HEK293 (cell line): Measurements from ENCODE around the gene CLEC2L.

Source experiments
- CTCF ChIA-PET: fragments of 350-600 bp; formaldehyde crosslinking; extraction: SDS; loops from one replicate; lab custom pipeline; 2021; ENCODE audit warnings: antibody characterized with exemption; lab: Yijun Ruan, JAX
- POLR2A ChIA-PET: fragments of 300-600 bp; formaldehyde crosslinking; extraction: SDS; loops from one replicate; lab custom pipeline; 2020; ENCODE audit warnings: antibody characterized with exemption, inconsistent platforms; lab: Yijun Ruan, JAX
- H3K27ac ChIP-seq: fragments of 200-500 bp; sonication (Bioruptor generic); 2 replicates; pipeline ENCODE4 v1.5.1; 2014; ENCODE audit warnings: low read depth, low read length, control low read depth, inconsistent platforms; ENCODE audit errors: extremely low read depth
- H3K36me3 ChIP-seq, 2 experiments: fragments of 200-500 bp in 1 of 2; sonication (Bioruptor generic) in 1 of 2; 1 replicate in 1 of 2; 2 replicates in 1 of 2; pipeline ENCODE4 v1.5.1; 2014 to 2017; ENCODE audit warnings: inconsistent platforms in 2 of 2, low read length in 2 of 2; ENCODE audit not compliant: control insufficient read depth in 2 of 2, insufficient read depth in 1 of 2
- H3K4me1 ChIP-seq: fragments of 200-500 bp; sonication (Bioruptor generic); 2 replicates; pipeline ENCODE4 v1.5.1; 2014; ENCODE audit warnings: mild to moderate bottlenecking, low read length, inconsistent platforms; ENCODE audit not compliant: control insufficient read depth, insufficient read depth
- H3K4me3 ChIP-seq: 2 replicates; pipeline ENCODE4 v1.5.1; 2011; ENCODE audit warnings: low read depth, mild to moderate bottlenecking, control low read depth, low read length, moderate library complexity
- H3K9me3 ChIP-seq: fragments of 200-500 bp; sonication (Bioruptor generic); 2 replicates; pipeline ENCODE4 v1.5.1; 2014; ENCODE audit warnings: low read depth, low read length, inconsistent platforms; ENCODE audit not compliant: control insufficient read depth, insufficient read depth
- HOXC10 ChIP-seq: sonication (generic); formaldehyde crosslinking; IDR thresholded peaks from 2 replicates; pipeline ENCODE4 v1.8.1; 2023; ENCODE audit warnings: mild to moderate bottlenecking, missing genetic modification reagents
- IKZF3 ChIP-seq: fragments of 450-650 bp; IDR thresholded peaks from 2 replicates; pipeline ENCODE4 v1.5.0; 2018; ENCODE audit warnings: missing biosample characterization, mild to moderate bottlenecking, missing genetic modification characterization, moderate library complexity
- KLF1 ChIP-seq: fragments of 450-650 bp; formaldehyde crosslinking; IDR thresholded peaks from 2 replicates; pipeline ENCODE4 v1.5.1; 2016; ENCODE audit warnings: missing biosample characterization, missing genetic modification characterization
- REST ChIP-seq: fragments of 450-650 bp; formaldehyde crosslinking; IDR thresholded peaks from 2 replicates; pipeline ENCODE4 v1.5.1; 2016; ENCODE audit warnings: missing biosample characterization, missing genetic modification characterization
- SP2 ChIP-seq: fragments of 450-650 bp; formaldehyde crosslinking; IDR thresholded peaks from 2 replicates; pipeline ENCODE4 v1.5.1; 2016; ENCODE audit warnings: missing biosample characterization, missing genetic modification characterization
- ZNF121 ChIP-seq: fragments of 450-650 bp; formaldehyde crosslinking; IDR thresholded peaks from 2 replicates; pipeline ENCODE4 v1.5.1; 2016; ENCODE audit warnings: missing biosample characterization, missing genetic modification characterization
- ZNF169 ChIP-seq: fragments of 450-650 bp; formaldehyde crosslinking; IDR thresholded peaks from 2 replicates; pipeline ENCODE4 v1.5.1; 2016; ENCODE audit warnings: missing biosample characterization, missing genetic modification characterization
- ZNF174 ChIP-seq: fragments of 450-650 bp; formaldehyde crosslinking; IDR thresholded peaks from 2 replicates; pipeline ENCODE4 v1.5.0; 2017; ENCODE audit warnings: missing biosample characterization, mild to moderate bottlenecking, missing genetic modification characterization
- ZNF211 ChIP-seq: fragments of 450-650 bp; formaldehyde crosslinking; IDR thresholded peaks from 2 replicates; pipeline ENCODE4 v1.5.1; 2016; ENCODE audit warnings: low read depth, missing biosample characterization, missing genetic modification characterization
- ZNF239 ChIP-seq: fragments of 450-650 bp; formaldehyde crosslinking; IDR thresholded peaks from 2 replicates; pipeline ENCODE4 v1.5.1; 2016; ENCODE audit warnings: missing biosample characterization, missing genetic modification characterization
- ZNF280D ChIP-seq: fragments of 450-650 bp; formaldehyde crosslinking; IDR thresholded peaks from 2 replicates; pipeline ENCODE4 v1.5.1; 2016; ENCODE audit warnings: missing biosample characterization, missing genetic modification characterization
- ZNF521 ChIP-seq: fragments of 450-650 bp; formaldehyde crosslinking; IDR thresholded peaks from 2 replicates; pipeline ENCODE4 v1.5.1; 2017; ENCODE audit warnings: missing biosample characterization, mild to moderate bottlenecking, missing genetic modification characterization
- ZNF529 ChIP-seq: fragments of 450-650 bp; formaldehyde crosslinking; IDR thresholded peaks from 2 replicates; pipeline ENCODE4 v1.5.1; 2017; ENCODE audit warnings: missing genetic modification characterization, missing biosample characterization; ENCODE audit not compliant: insufficient replicate concordance
- ZNF621 ChIP-seq: fragments of 450-650 bp; formaldehyde crosslinking; IDR thresholded peaks from 2 replicates; pipeline ENCODE4 v1.5.1; 2017; ENCODE audit warnings: missing biosample characterization, missing genetic modification characterization
- ZNF768 ChIP-seq: fragments of 450-650 bp; formaldehyde crosslinking; IDR thresholded peaks from 2 replicates; pipeline ENCODE4 v1.5.1; 2018; ENCODE audit warnings: missing biosample characterization, mild to moderate bottlenecking, missing genetic modification characterization
- TF ChIP-seq, protein P1 (sequence below): fragments of 450-650 bp; formaldehyde crosslinking; IDR thresholded peaks from 2 replicates; pipeline ENCODE4 v1.5.1; 2016; ENCODE audit warnings: missing biosample characterization, missing genetic modification characterization
- TF ChIP-seq, protein P2 (sequence below): fragments of 450-650 bp; formaldehyde crosslinking; IDR thresholded peaks from 2 replicates; pipeline ENCODE4 v1.5.1; 2016; ENCODE audit warnings: missing biosample characterization, missing genetic modification characterization
- TF ChIP-seq, protein P3 (sequence below): sonication (generic); formaldehyde crosslinking; IDR thresholded peaks from 2 replicates; pipeline ENCODE4 v1.8.1; 2022; ENCODE audit warnings: mild to moderate bottlenecking, moderate library complexity, missing genetic modification reagents
- TF ChIP-seq, protein P4 (sequence below): fragments of 450-650 bp; formaldehyde crosslinking; IDR thresholded peaks from 2 replicates; pipeline ENCODE4 v1.5.1; 2016; ENCODE audit warnings: missing biosample characterization, missing genetic modification characterization

Gene CLEC2L

GRCh38 chr7:139536152-139536551 is 12.7 kb downstream of the CLEC2L start:
- H3K4me3 ChIP-seq = no peak overlapping the region
- no peaks in the 10 kb centered on the region for H3K9me3 ChIP-seq
- POLR2A ChIA-PET = no interaction called here
- no peak overlapping the region for H3K27ac ChIP-seq
- H3K36me3 ChIP-seq = no peaks in the 10 kb centered on the region
- CTCF ChIA-PET = no interaction called here
- no peaks in the 10 kb centered on the region for H3K4me1 ChIP-seq
- TF ChIP-seq ZNF239 (no peak), REST (no peak), ZNF529 (tag by site-specific recombination) (no peak), IKZF3 (tag by site-specific recombination) (no peak), ZNF169 (tag by site-specific recombination) (no peak), ZNF621 (no peak), ZNF521 (tag by site-specific recombination) (no peak), ZNF768 (tag by site-specific recombination) (no peak), ZNF174 (tag by site-specific recombination) (no peak)
- TF ChIP-seq, protein P1, sequence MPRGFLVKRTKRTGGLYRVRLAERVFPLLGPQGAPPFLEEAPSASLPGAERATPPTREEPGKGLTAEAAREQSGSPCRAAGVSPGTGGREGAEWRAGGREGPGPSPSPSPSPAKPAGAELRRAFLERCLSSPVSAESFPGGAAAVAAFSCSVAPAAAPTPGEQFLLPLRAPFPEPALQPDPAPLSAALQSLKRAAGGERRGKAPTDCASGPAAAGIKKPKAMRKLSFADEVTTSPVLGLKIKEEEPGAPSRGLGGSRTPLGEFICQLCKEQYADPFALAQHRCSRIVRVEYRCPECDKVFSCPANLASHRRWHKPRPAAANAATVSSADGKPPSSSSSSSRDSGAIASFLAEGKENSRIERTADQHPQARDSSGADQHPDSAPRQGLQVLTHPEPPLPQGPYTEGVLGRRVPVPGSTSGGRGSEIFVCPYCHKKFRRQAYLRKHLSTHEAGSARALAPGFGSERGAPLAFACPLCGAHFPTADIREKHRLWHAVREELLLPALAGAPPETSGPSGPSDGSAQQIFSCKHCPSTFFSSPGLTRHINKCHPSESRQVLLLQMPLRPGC = no peak
- TF ChIP-seq, protein P2, sequence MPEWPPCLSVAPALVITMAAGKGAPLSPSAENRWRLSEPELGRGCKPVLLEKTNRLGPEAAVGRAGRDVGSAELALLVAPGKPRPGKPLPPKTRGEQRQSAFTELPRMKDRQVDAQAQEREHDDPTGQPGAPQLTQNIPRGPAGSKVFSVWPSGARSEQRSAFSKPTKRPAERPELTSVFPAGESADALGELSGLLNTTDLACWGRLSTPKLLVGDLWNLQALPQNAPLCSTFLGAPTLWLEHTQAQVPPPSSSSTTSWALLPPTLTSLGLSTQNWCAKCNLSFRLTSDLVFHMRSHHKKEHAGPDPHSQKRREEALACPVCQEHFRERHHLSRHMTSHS = no peak
- TF ChIP-seq, protein P3, sequence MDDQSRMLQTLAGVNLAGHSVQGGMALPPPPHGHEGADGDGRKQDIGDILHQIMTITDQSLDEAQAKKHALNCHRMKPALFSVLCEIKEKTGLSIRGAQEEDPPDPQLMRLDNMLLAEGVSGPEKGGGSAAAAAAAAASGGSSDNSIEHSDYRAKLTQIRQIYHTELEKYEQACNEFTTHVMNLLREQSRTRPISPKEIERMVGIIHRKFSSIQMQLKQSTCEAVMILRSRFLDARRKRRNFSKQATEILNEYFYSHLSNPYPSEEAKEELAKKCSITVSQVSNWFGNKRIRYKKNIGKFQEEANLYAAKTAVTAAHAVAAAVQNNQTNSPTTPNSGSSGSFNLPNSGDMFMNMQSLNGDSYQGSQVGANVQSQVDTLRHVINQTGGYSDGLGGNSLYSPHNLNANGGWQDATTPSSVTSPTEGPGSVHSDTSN (CRISPR knock-in tag) = no peak

DNA sequence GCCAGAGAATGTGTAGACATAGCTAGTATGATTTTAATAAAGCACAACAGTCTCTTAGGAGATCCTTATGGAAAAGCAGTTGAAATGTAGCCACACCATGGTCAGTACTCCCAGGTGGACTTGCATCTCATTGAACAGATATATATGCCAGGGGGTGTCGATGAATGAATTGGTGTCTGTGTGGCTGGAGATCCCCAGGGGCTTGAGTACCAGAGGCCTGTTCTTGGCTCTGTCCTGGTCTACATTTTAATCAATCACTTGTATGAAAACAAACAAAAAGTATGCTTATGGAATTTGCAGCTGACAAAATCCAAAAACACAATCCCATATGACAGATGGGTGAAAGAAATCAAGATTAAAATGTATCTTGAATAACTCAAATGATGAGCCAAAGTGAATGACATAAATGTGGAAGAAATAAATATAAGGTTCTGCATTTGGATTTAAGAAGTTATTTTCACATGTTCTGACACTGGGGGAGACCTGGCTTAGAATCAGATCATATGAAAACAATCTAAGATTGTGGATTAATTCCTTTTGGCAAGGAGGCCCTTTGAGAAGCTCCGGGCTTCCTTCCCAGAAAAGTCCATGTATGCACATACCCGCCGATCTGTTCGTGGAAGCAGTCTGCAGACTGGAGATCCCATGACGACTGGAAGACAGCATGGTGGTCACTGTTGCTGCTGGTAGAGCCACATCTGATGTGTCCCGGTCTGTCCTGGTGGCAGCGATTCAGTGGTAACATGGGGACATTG is 15.6 kb downstream of the CLEC2L start:
- H3K9me3 ChIP-seq = no peaks in the 10 kb centered on the region
- H3K36me3 ChIP-seq = no peaks in the 10 kb centered on the region
- TF ChIP-seq ZNF280D = no peak
- TF ChIP-seq SP2 (tag by site-specific recombination) = no peak
- no peak for TF ChIP-seq ZNF211 (tag by site-specific recombination)
- no peak for TF ChIP-seq KLF1
- TF ChIP-seq, protein P4, sequence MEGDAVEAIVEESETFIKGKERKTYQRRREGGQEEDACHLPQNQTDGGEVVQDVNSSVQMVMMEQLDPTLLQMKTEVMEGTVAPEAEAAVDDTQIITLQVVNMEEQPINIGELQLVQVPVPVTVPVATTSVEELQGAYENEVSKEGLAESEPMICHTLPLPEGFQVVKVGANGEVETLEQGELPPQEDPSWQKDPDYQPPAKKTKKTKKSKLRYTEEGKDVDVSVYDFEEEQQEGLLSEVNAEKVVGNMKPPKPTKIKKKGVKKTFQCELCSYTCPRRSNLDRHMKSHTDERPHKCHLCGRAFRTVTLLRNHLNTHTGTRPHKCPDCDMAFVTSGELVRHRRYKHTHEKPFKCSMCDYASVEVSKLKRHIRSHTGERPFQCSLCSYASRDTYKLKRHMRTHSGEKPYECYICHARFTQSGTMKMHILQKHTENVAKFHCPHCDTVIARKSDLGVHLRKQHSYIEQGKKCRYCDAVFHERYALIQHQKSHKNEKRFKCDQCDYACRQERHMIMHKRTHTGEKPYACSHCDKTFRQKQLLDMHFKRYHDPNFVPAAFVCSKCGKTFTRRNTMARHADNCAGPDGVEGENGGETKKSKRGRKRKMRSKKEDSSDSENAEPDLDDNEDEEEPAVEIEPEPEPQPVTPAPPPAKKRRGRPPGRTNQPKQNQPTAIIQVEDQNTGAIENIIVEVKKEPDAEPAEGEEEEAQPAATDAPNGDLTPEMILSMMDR (tag by site-specific recombination) = no peak
- TF ChIP-seq ZNF121 (tag by site-specific recombination) = no peak
- TF ChIP-seq HOXC10 (CRISPR knock-in tag) = no peak
- H3K27ac ChIP-seq = no peak overlapping the region
- no peak overlapping the region for H3K4me3 ChIP-seq
- no peaks in the 10 kb centered on the region for H3K4me1 ChIP-seq
- ChIA-PET POLR2A (no interaction called here), CTCF (no interaction called here)
